ENCODE data around the gene LIN37. TPM values are rescaled to one million over a fixed set of nuclear protein-coding genes. Genes with fewer than 3 reads are reported as not detected.

Gene LIN37
- total RNA-seq, 1 experiment from 2014 or later: 6.4 TPM

- ChIA-PET POLR2A (no interaction called here), CTCF (interaction anchor here (0.6 kb wide), 1 partner anchor 125 kb away, joined by 3 read pairs; no protein-coding TSS in a partner anchor)
- Mint-ChIP-seq H3K4me1 (peaks cover 6% of the 10 kb centered on the region), H3K9me3 (no peaks in the 10 kb centered on the region), H3K27ac (no peak overlapping the region), H3K27me3 (ENCODE audit: low read depth) (no peaks in the 10 kb centered on the region), H3K4me3 (no peak overlapping the region), H3K36me3 (peaks cover 34% of the 10 kb centered on the region)
- ATAC-seq: no peak
- TF ChIP-seq ETV6 (CRISPR knock-in tag; IDR thresholded peaks at IDR 0.05) (no peak), SMAD4 (CRISPR knock-in tag; IDR thresholded peaks at IDR 0.05) (no peak), ZNF263 (CRISPR knock-in tag; IDR thresholded peaks at IDR 0.05; ENCODE audit: low read depth) (no peak), TP53 (CRISPR knock-in tag; IDR thresholded peaks at IDR 0.05) (no peak), MLX (CRISPR knock-in tag; IDR thresholded peaks at IDR 0.05) (no peak), TEAD1 (CRISPR knock-in tag; IDR thresholded peaks at IDR 0.05) (no peak), ESRRA (CRISPR knock-in tag; IDR thresholded peaks at IDR 0.05; ENCODE audit: borderline replicate concordance) (no peak), MXD4 (CRISPR knock-in tag; IDR thresholded peaks at IDR 0.05; ENCODE audit: borderline replicate concordance) (no peak), OVOL2 (CRISPR knock-in tag; IDR thresholded peaks at IDR 0.05; ENCODE audit: borderline replicate concordance) (no peak), PREB (CRISPR knock-in tag; IDR thresholded peaks at IDR 0.05; ENCODE audit: borderline replicate concordance) (no peak), HMGA2 (CRISPR knock-in tag; IDR thresholded peaks at IDR 0.05) (no peak), ZNF416 (CRISPR knock-in tag; IDR thresholded peaks at IDR 0.05) (no peak), USF1 (CRISPR knock-in tag; IDR thresholded peaks at IDR 0.05) (no peak), E2F4 (CRISPR knock-in tag; IDR thresholded peaks at IDR 0.05; ENCODE audit: borderline replicate concordance, low read depth) (no peak), SMAD3 (CRISPR knock-in tag; IDR thresholded peaks at IDR 0.05; ENCODE audit: borderline replicate concordance) (no peak), E2F1 (CRISPR knock-in tag; IDR thresholded peaks at IDR 0.05) (no peak), MAX (CRISPR knock-in tag; IDR thresholded peaks at IDR 0.05) (no peak), NFYB (CRISPR knock-in tag; conservative IDR thresholded peaks at IDR 0.05; ENCODE audit: low read depth) (no peak)
- no peak for DNase-seq (ENCODE audit: low spot score)
Observed at GRCh38 chr19:35738021-35738886, 10.1 kb upstream of the LIN37 start.

GRCh38 chr19:35738887-35739229 lies 9.5 kb upstream of the LIN37 start:
- CTCF ChIA-PET: interaction anchor here (0.7 kb wide), 1 partner anchor 46 kb away, joined by 3 read pairs; no protein-coding TSS in a partner anchor
- peaks cover 32% of the 10 kb centered on the region for H3K36me3 Mint-ChIP-seq
- H3K4me3 Mint-ChIP-seq: no peak overlapping the region
- H3K27ac Mint-ChIP-seq: no peak overlapping the region
- DNase-seq (ENCODE audit: low spot score): no peak
- no peaks in the 10 kb centered on the region for H3K9me3 Mint-ChIP-seq
- peaks cover 6% of the 10 kb centered on the region for H3K4me1 Mint-ChIP-seq
- no peak for ATAC-seq
- H3K27me3 Mint-ChIP-seq (ENCODE audit: low read depth): no peaks in the 10 kb centered on the region
- POLR2A ChIA-PET: interaction anchor here (0.8 kb wide), 1 partner anchor 46 kb away, joined by 3 read pairs; no protein-coding TSS in a partner anchor
- no peak for TF ChIP-seq STAT6 (CRISPR knock-in tag; conservative IDR thresholded peaks at IDR 0.05; ENCODE audit: low read depth)
- TF ChIP-seq E2F1 (CRISPR knock-in tag; IDR thresholded peaks at IDR 0.05): no peak
- no peak for TF ChIP-seq NR2C2 (CRISPR knock-in tag; IDR thresholded peaks at IDR 0.05)
- TF ChIP-seq ZMAT4 (CRISPR knock-in tag; IDR thresholded peaks at IDR 0.05): no peak
- no peak for TF ChIP-seq ZNF138 (CRISPR knock-in tag; conservative IDR thresholded peaks at IDR 0.05)
- TF ChIP-seq ATF3 (CRISPR knock-in tag; conservative IDR thresholded peaks at IDR 0.05): no peak
- TF ChIP-seq EMX1 (CRISPR knock-in tag; IDR thresholded peaks at IDR 0.05): no peak
- TF ChIP-seq ZNF423 (CRISPR knock-in tag; IDR thresholded peaks at IDR 0.05): no peak
